Erythroblast (primary cell): Measurements from ENCODE around the gene CSRP1.

Source experiments
- GATA1 ChIP-seq: IDR thresholded peaks from 2 replicates; pipeline ENCODE4 v1.6.1; 2011; ENCODE audit warnings: low read depth, mild to moderate bottlenecking, control low read depth, low read length, moderate library complexity
- POLR2A ChIP-seq: IDR thresholded peaks from 2 replicates; pipeline ENCODE4 v1.6.1; 2011; ENCODE audit warnings: mild to moderate bottlenecking, low read length

- TF ChIP-seq POLR2A (no peak), GATA1 (no peak)
Observed at GRCh38 chr1:201513498-201514243, 6.7 kb upstream of the CSRP1 start.
